Common myeloid progenitor, CD34-positive (primary cell): ENCODE measurements around the gene PBX3.

Source experiments
- CTCF ChIA-PET: fragments of 350-600 bp; sonication (Branson Sonifier 250); formaldehyde crosslinking; loops from one replicate; lab custom pipeline; 2021; ENCODE audit warnings: antibody characterized with exemption; lab: Charles Lee
- POLR2A ChIA-PET: fragments of 350-600 bp; sonication (Branson Sonifier 250); formaldehyde crosslinking; loops from one replicate; lab custom pipeline; 2021; ENCODE audit warnings: antibody characterized with exemption; lab: Charles Lee
- DNase-seq, 3 donors: peaks; one replicate each; pipeline versions ENCODE4 v3.0.0 to v3.0.0-alpha.2; 2013
- H3K27ac ChIP-seq, 2 experiments: 1 replicate in 1 of 2; 2 replicates in 1 of 2; pipeline ENCODE4 v1.7.0; 2013; ENCODE audit warnings: inconsistent platforms in 2 of 2, low read length in 2 of 2, mild to moderate bottlenecking in 2 of 2, low read depth in 1 of 2, moderate library complexity in 1 of 2; ENCODE audit not compliant: severe bottlenecking in 2 of 2, insufficient read depth in 1 of 2, poor library complexity in 1 of 2
- H3K27me3 ChIP-seq, 5 experiments: replicated peaks in 2 of 5; 1 replicate in 3 of 5; 2 replicates in 2 of 5; pipeline versions ENCODE4 v1.6.1 to v1.7.0; 2013; ENCODE audit warnings: low read length in 4 of 5, mild to moderate bottlenecking in 2 of 5, moderate library complexity in 2 of 5, inconsistent platforms in 1 of 5; ENCODE audit not compliant: insufficient read depth in 5 of 5, control insufficient read depth in 4 of 5
- H3K36me3 ChIP-seq, 4 experiments: 1 replicate in 2 of 4; 2 replicates in 2 of 4; pipeline versions ENCODE4 v1.6.1 to v1.7.0; 2013; ENCODE audit warnings: low read length in 3 of 4, control low read depth in 1 of 4, mild to moderate bottlenecking in 1 of 4; ENCODE audit not compliant: control insufficient read depth in 4 of 4, insufficient read depth in 4 of 4
- H3K4me1 ChIP-seq, 4 experiments: 1 replicate in 3 of 4; 2 replicates in 1 of 4; pipeline versions ENCODE4 v1.6.1 to v1.7.1; 2013; ENCODE audit warnings: low read length in 3 of 4, mild to moderate bottlenecking in 3 of 4, control low read depth in 1 of 4, inconsistent platforms in 1 of 4, moderate library complexity in 1 of 4; ENCODE audit not compliant: control insufficient read depth in 4 of 4, insufficient read depth in 4 of 4; ENCODE audit errors: control extremely low read depth in 1 of 4
- H3K4me3 ChIP-seq, 7 experiments: 1 replicate in 4 of 7; 2 replicates in 3 of 7; pipeline versions ENCODE4 v1.5.1 to v1.7.0; 2013; ENCODE audit warnings: mild to moderate bottlenecking in 7 of 7, low read length in 6 of 7, moderate library complexity in 6 of 7, inconsistent platforms in 2 of 7, low read depth in 2 of 7, control low read depth in 1 of 7; ENCODE audit not compliant: insufficient read depth in 4 of 7, control insufficient read depth in 1 of 7; ENCODE audit errors: extremely low read depth in 1 of 7
- H3K9me3 ChIP-seq, 5 experiments: 1 replicate in 4 of 5; 2 replicates in 1 of 5; pipeline versions ENCODE4 v1.6.1 to v1.7.1; 2013; ENCODE audit warnings: low read length in 4 of 5, mild to moderate bottlenecking in 2 of 5, inconsistent platforms in 1 of 5, low read depth in 1 of 5, moderate library complexity in 1 of 5; ENCODE audit not compliant: control insufficient read depth in 4 of 5, insufficient read depth in 2 of 5; ENCODE audit errors: control extremely low read depth in 1 of 5
- WGBS: methylation state at CpG from one replicate; pipeline ENCODE4 v1.1.5; 2013; ENCODE audit not compliant: insufficient coverage; 5-methylcytosine and 5-hydroxymethylcytosine counted together

The PBX3 gene

DNA sequence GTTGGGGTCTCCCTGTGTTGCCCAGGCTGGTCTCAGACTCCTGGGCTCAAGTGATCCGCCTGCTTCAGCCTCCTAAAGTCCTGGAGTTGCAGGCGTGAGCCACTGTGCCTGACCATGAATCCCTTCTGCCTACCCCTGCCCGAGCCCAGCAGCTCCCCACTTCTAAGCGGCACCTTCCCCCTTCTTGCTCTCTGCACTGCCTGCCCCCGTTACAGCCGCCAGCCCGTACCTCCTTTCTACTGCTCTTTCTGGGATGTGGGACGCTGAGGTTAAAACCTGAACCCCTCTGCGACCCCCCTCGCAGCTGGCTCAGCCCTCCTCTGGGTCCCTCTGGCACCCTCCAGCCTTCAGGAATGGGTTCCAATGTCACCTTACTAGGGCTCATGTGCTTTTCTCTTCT, 249.6 kb downstream of the PBX3 start:
- Histone ChIP-seq H3K4me1 (no peaks in the 10 kb centered on the region), H3K27me3 (no peaks in the 10 kb centered on the region), H3K4me3 (no peak overlapping the region), H3K36me3 (no peaks in the 10 kb centered on the region), H3K27ac (no peak overlapping the region), H3K9me3 (no peaks in the 10 kb centered on the region)
- ChIA-PET CTCF (no interaction called here), POLR2A (no interaction called here)
- WGBS: 95% methylated on average over 8 of the region's 10 CpGs
- DNase-seq: no peak

DNA sequence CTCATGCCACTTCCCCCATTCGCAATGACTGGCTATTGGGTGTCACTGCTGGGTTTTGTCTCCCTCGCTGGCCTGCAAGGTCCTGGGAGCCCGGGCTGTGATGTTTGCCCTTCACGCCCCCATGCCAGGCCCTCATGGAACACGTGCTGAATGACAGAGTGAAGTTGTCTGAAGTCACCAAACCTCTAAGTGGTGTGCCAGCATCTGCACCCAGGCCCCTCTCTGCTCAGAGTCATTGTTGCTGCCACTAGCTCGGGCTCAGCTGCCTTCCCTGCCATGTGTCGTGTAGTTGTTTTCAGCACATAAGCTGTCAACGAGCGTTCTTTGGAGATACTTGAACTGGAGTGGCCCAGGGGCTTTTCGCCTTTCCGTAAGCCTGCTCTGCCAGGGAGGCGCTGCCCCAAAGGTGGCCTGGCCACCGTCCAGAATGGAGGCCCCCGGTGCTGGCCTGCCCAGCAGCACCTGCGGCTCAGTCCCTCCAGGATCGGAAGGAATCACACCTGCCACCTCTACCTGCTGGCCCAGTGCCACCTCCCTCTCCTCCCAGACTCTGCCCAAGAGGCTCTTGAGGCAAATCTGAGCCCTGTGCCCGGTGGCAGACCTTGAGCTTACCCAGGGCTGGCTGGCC, 250.1 kb downstream of the PBX3 start:
- H3K4me3 ChIP-seq: no peak overlapping the region
- POLR2A ChIA-PET: no interaction called here
- H3K27ac ChIP-seq: no peak overlapping the region
- no peaks in the 10 kb centered on the region for H3K27me3 ChIP-seq
- CTCF ChIA-PET: no interaction called here
- H3K4me1 ChIP-seq: no peaks in the 10 kb centered on the region
- no peaks in the 10 kb centered on the region for H3K36me3 ChIP-seq
- H3K9me3 ChIP-seq: no peaks in the 10 kb centered on the region
- no peak for DNase-seq
- WGBS: 93% methylated on average over 13 of the region's 17 CpGs

DNA sequence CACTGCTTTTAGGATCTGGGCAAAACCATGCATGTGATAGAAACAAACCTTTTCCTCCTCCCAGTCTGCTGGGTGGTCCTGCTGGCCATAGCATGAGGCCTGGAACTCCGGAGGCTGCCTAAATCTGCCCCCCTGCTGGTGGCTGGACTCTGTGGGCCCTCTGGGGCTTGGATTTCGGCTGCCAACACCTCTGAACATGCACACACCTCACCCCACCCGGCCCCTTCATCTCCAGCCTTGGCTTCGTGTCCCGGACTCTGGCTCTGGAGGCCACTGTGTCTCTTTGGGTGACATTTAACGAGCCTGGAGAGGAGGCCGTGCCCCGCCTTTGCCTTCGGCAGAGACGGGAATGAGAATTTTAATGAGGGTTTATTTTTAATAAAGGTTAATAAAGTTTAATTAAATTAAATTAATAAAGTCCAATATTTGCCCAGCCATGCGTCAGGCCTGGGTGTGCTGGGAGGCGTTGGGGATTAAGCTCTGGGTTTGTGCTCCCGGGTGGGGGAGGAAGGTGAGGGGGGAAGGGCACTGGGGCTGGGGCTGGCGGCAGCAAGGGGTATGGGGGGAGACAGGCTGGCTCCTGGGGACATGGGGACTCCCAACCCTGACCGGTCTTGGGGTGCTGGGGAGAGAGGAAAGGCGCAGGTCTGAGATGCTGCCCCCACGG, 251.8 kb downstream of the PBX3 start:
- CTCF ChIA-PET: no interaction called here
- DNase-seq: no peak
- WGBS: 100% methylated on average over 9 of the region's 17 CpGs

DNA sequence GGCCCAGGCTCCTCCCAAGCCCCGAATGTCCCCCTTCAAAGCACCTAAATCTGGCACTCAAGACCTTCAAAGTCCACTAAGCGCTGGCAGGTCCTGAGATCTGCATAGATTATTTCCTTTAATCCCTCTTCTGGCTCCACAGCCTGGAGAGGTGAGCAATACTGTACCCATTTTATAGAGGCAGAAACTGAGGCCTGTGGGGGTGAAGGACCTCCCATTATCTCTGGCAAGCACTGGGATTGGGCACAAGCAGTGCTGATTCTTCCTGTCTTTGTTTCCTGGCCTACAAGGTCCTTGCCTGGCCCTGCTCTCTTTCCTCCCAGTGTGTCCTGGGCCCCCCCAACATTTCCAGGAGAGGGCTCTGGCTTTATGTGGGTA, 252.3 kb downstream of the PBX3 start:
- ChIA-PET POLR2A (no interaction called here), CTCF (no interaction called here)
- no peaks in the 10 kb centered on the region for H3K4me1 ChIP-seq
- DNase-seq: no peak
- no peaks in the 10 kb centered on the region for H3K36me3 ChIP-seq
- H3K27ac ChIP-seq: no peak overlapping the region
- H3K4me3 ChIP-seq: no peak overlapping the region
- no peaks in the 10 kb centered on the region for H3K9me3 ChIP-seq
- 100% methylated on average over 2 of the region's 2 CpGs for WGBS
- no peaks in the 10 kb centered on the region for H3K27me3 ChIP-seq

More for the DNA sequence above, 251.8 kb downstream of the PBX3 start:
- no peak overlapping the region for H3K27ac ChIP-seq
- no peaks in the 10 kb centered on the region for H3K27me3 ChIP-seq
- no peaks in the 10 kb centered on the region for H3K4me1 ChIP-seq
- no peaks in the 10 kb centered on the region for H3K36me3 ChIP-seq
- POLR2A ChIA-PET: no interaction called here
- no peaks in the 10 kb centered on the region for H3K9me3 ChIP-seq
- H3K4me3 ChIP-seq: no peak overlapping the region

DNA sequence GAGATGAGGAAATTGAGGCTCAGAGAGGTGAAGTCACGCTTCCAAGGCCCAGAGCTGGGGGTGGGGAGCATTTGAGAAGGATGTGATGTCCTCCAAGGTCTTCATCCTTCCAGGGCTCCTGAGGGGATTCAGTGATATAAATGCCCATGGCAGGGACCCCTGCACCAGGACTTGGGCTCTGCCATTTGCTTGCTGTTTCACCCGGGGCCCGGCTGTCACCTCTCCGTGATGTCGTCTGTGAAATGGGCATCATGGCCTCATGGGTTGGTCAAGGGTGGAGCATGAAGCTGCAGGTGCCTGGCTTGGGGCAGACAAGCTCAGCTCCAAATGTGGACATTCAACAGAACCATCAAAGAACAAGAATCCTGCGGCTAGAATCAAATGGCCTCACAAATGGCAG, 253.1 kb downstream of the PBX3 start:
- no peaks in the 10 kb centered on the region for H3K9me3 ChIP-seq
- whole genome bisulfite sequencing: 98% methylated on average over 6 of the region's 6 CpGs
- H3K27me3 ChIP-seq: no peaks in the 10 kb centered on the region
- POLR2A ChIA-PET: interaction anchor here (0.7 kb wide), 1 partner anchor 155 kb away, joined by 3 read pairs; no protein-coding TSS in a partner anchor
- DNase-seq: no peak
- no peaks in the 10 kb centered on the region for H3K36me3 ChIP-seq
- CTCF ChIA-PET: no interaction called here
- no peak overlapping the region for H3K27ac ChIP-seq
- no peaks in the 10 kb centered on the region for H3K4me1 ChIP-seq
- H3K4me3 ChIP-seq: no peak overlapping the region

DNA sequence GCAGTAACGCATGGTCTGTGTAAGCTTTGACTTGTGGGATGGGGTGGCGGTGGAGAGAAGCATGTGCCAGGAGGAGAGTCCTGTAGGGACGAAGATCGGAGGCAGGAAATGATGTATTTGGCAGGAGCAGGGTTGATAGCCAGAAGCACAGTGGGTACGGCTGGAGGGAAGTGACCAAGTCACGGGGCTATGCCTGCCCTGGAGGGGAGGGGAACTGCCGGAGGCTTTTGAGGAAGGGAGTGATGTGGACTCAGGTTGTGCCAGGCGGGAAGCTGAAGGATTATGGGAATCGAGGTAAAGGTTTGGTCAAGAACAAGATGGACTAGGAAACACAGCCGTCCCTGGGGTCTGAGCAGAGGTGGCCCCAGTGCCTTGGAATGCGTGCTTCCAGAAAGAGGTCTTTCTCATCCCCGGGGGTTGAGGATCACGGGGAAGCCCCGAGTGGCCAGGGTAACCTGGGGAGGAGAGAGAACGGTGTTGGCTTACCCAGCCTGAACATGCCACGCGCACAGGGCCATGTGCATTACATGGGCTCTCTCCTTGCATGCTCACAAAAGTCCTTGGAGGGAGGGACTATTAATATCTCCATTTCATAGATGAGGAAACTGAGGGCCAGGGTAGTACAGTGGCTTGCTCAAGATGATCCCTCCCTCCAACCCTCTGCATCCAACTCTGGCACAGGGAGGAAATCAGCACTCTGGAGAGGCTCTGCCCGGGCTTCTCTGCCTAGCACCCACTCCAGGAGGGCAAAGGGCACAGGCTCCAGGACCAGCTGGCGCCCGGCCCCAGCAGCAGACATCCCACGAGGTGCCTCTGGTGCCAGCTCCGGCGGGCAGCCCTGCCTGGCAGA, 253.8 kb downstream of the PBX3 start:
- Histone ChIP-seq H3K36me3 (no peaks in the 10 kb centered on the region), H3K27ac (no peak overlapping the region), H3K4me1 (no peaks in the 10 kb centered on the region), H3K4me3 (no peak overlapping the region), H3K9me3 (no peaks in the 10 kb centered on the region), H3K27me3 (no peaks in the 10 kb centered on the region)
- 80% methylated on average over 19 of the region's 23 CpGs for WGBS
- CTCF ChIA-PET: no interaction called here
- DNase-seq: peak in 1 of 3 donors; percentile 12
- POLR2A ChIA-PET: interaction anchor here (0.7 kb wide), 1 partner anchor 155 kb away, joined by 3 read pairs; no protein-coding TSS in a partner anchor
